ENCODE measurements around the gene C3orf38.

C3orf38 gene

GRCh38 chr3:88192631-88193030 is 42.9 kb downstream of the C3orf38 start:
- no peak for TF ChIP-seq CTCF (IDR thresholded peaks at IDR 0.05)

GRCh38 chr3:88195951-88196434 is 46.2 kb downstream of the C3orf38 start:
- TF ChIP-seq CTCF (IDR thresholded peaks at IDR 0.05): no peak

GRCh38 chr3:88198121-88198520 is 48.4 kb downstream of the C3orf38 start:
- no peak for TF ChIP-seq CTCF (IDR thresholded peaks at IDR 0.05)

GRCh38 chr3:88203642-88204055 is 53.9 kb downstream of the C3orf38 start:
- peak; percentile 86 for TF ChIP-seq CTCF (IDR thresholded peaks at IDR 0.05)

Measured in LNCAP (cell line).